ENCODE measurements around the gene RBFOX1.

The RBFOX1 gene

GRCh38 chr16:7545251-7545650 is 212.6 kb downstream of the RBFOX1 start:
- H3K27me3 Mint-ChIP-seq (ENCODE audit: low read depth, poor library complexity) = peaks cover 17% of the 10 kb centered on the region
- peak overlapping the region; percentile 64 for H3K27ac Mint-ChIP-seq
- peak overlapping the region; percentile 23 for H3K4me3 Mint-ChIP-seq
- H3K9me3 Mint-ChIP-seq = no peaks in the 10 kb centered on the region
- DNase-seq = peak; percentile 63
- H3K36me3 Mint-ChIP-seq (ENCODE audit: low read depth) = no peaks in the 10 kb centered on the region
- TF ChIP-seq CTCF (IDR thresholded peaks at IDR 0.05) = no peak
- H3K4me1 Mint-ChIP-seq = peaks cover 41% of the 10 kb centered on the region

GRCh38 chr16:7546948-7547347 is 214.3 kb downstream of the RBFOX1 start:
- Mint-ChIP-seq H3K27ac (no peak overlapping the region), H3K27me3 (ENCODE audit: low read depth, poor library complexity) (peaks cover 15% of the 10 kb centered on the region), H3K36me3 (ENCODE audit: low read depth) (no peaks in the 10 kb centered on the region), H3K4me1 (peaks cover 41% of the 10 kb centered on the region), H3K4me3 (peak overlapping the region; percentile 3), H3K9me3 (no peaks in the 10 kb centered on the region)
- no peak for TF ChIP-seq CTCF (IDR thresholded peaks at IDR 0.05)
- no peak for DNase-seq

- TF ChIP-seq CTCF (IDR thresholded peaks at IDR 0.05) = no peak
- no peaks in the 10 kb centered on the region for H3K9me3 Mint-ChIP-seq
- no peak overlapping the region for H3K4me3 Mint-ChIP-seq
- no peak overlapping the region for H3K27ac Mint-ChIP-seq
- no peak for DNase-seq
- no peaks in the 10 kb centered on the region for H3K36me3 Mint-ChIP-seq (ENCODE audit: low read depth)
- peaks cover 47% of the 10 kb centered on the region for H3K4me1 Mint-ChIP-seq
- H3K27me3 Mint-ChIP-seq (ENCODE audit: low read depth, poor library complexity) = peaks cover 12% of the 10 kb centered on the region
Measured at GRCh38 chr16:7547736-7548135, 215.1 kb downstream of the RBFOX1 start.

GRCh38 chr16:7548796-7549318 is 216.2 kb downstream of the RBFOX1 start:
- DNase-seq = no peak
- Mint-ChIP-seq H3K27ac (no peak overlapping the region), H3K9me3 (no peaks in the 10 kb centered on the region), H3K36me3 (ENCODE audit: low read depth) (no peaks in the 10 kb centered on the region), H3K4me1 (peaks cover 58% of the 10 kb centered on the region), H3K4me3 (no peak overlapping the region), H3K27me3 (ENCODE audit: low read depth, poor library complexity) (peaks cover 9% of the 10 kb centered on the region)
- TF ChIP-seq CTCF (IDR thresholded peaks at IDR 0.05) = no peak

- Mint-ChIP-seq H3K9me3 (no peaks in the 10 kb centered on the region), H3K36me3 (ENCODE audit: low read depth) (no peaks in the 10 kb centered on the region), H3K4me3 (no peak overlapping the region), H3K4me1 (peaks cover 48% of the 10 kb centered on the region), H3K27me3 (ENCODE audit: low read depth, poor library complexity) (peaks cover 9% of the 10 kb centered on the region), H3K27ac (no peak overlapping the region)
- no peak for DNase-seq
- no peak for TF ChIP-seq CTCF (IDR thresholded peaks at IDR 0.05)
Measured at GRCh38 chr16:7550096-7550495, 217.5 kb downstream of the RBFOX1 start.

- Mint-ChIP-seq H3K27me3 (ENCODE audit: low read depth, poor library complexity) (peaks cover 2% of the 10 kb centered on the region), H3K36me3 (ENCODE audit: low read depth) (no peaks in the 10 kb centered on the region), H3K4me1 (peaks cover 20% of the 10 kb centered on the region), H3K27ac (peak overlapping the region; percentile 8), H3K4me3 (no peak overlapping the region), H3K9me3 (no peaks in the 10 kb centered on the region)
- no peak for DNase-seq
- TF ChIP-seq CTCF (IDR thresholded peaks at IDR 0.05) = no peak
Measured at GRCh38 chr16:7555459-7555858, 222.8 kb downstream of the RBFOX1 start.

Measured in nephron progenitor cell (in vitro differentiated cells).